NCI-H2107 treated with DMSO at 0.1 percent for 48 hours (cell line): ENCODE data around the gene LGR6.

ENCODE experiments used
- DNase-seq: peaks from one replicate; lab custom pipeline; 2025; ENCODE audit not compliant: unreplicated experiment; lab: John Stamatoyannopoulos, UW

Gene LGR6

GRCh38 chr1:202283379-202283844, 89.8 kb downstream of the LGR6 start:
- DNase-seq: peak; percentile 95

GRCh38 chr1:202283991-202284390, 90.4 kb downstream of the LGR6 start:
- no peak for DNase-seq

GRCh38 chr1:202285908-202286307, 92.3 kb downstream of the LGR6 start:
- DNase-seq: no peak

- no peak for DNase-seq
Measured at GRCh38 chr1:202286622-202287097, 93.1 kb downstream of the LGR6 start.

- no peak for DNase-seq
Measured at GRCh38 chr1:202287196-202287595, 93.6 kb downstream of the LGR6 start.

- no peak for DNase-seq
Measured at GRCh38 chr1:202288177-202288576, 94.6 kb downstream of the LGR6 start.

- DNase-seq: no peak
Measured at GRCh38 chr1:202289009-202289408, 95.4 kb downstream of the LGR6 start.

GRCh38 chr1:202291001-202291400, 97.4 kb downstream of the LGR6 start:
- DNase-seq: no peak

GRCh38 chr1:202291961-202292712, 98.5 kb downstream of the LGR6 start:
- no peak for DNase-seq

- DNase-seq: no peak
Measured at GRCh38 chr1:202292773-202293172, 99.2 kb downstream of the LGR6 start.

- DNase-seq: no peak
Measured at GRCh38 chr1:202293569-202293968, 100.0 kb downstream of the LGR6 start.

- DNase-seq: no peak
Measured at GRCh38 chr1:202302166-202302565, 108.6 kb downstream of the LGR6 start.

GRCh38 chr1:202304375-202304774, 110.8 kb downstream of the LGR6 start:
- DNase-seq: no peak

- no peak for DNase-seq
Measured at GRCh38 chr1:202305168-202305567, 111.6 kb downstream of the LGR6 start.

GRCh38 chr1:202306535-202307345, 113.1 kb downstream of the LGR6 start:
- no peak for DNase-seq

- no peak for DNase-seq
Measured at GRCh38 chr1:202310071-202310725, 116.6 kb downstream of the LGR6 start.

- no peak for DNase-seq
Measured at GRCh38 chr1:202310746-202311145, 117.1 kb downstream of the LGR6 start.

GRCh38 chr1:202311875-202312635, 118.5 kb downstream of the LGR6 start:
- peak; percentile 49 for DNase-seq

GRCh38 chr1:202315576-202316168, 122.1 kb downstream of the LGR6 start:
- DNase-seq: peak; percentile 81

- DNase-seq: no peak
Measured at GRCh38 chr1:202316186-202316585, 122.6 kb downstream of the LGR6 start.
